Epithelial cell of esophagus (primary cell): ENCODE results near the gene COPS7A.

Experiments used
- DNase-seq: peaks from one replicate; pipeline ENCODE4 v3.0.0; 2010; ENCODE audit warnings: low read depth
- H3K4me3 ChIP-seq: 2 replicates; pipeline ENCODE4 v1.5.1; 2011; ENCODE audit warnings: mild to moderate bottlenecking, low read length, control low read depth
- TF ChIP-seq, protein P1 (sequence below): IDR thresholded peaks from 2 replicates; pipeline ENCODE4 v1.5.1; 2011; ENCODE audit warnings: low read depth, mild to moderate bottlenecking, low read length, control low read depth, inconsistent platforms; ENCODE audit not compliant: insufficient read depth; ENCODE audit errors: missing control alignments

The COPS7A gene

DNA sequence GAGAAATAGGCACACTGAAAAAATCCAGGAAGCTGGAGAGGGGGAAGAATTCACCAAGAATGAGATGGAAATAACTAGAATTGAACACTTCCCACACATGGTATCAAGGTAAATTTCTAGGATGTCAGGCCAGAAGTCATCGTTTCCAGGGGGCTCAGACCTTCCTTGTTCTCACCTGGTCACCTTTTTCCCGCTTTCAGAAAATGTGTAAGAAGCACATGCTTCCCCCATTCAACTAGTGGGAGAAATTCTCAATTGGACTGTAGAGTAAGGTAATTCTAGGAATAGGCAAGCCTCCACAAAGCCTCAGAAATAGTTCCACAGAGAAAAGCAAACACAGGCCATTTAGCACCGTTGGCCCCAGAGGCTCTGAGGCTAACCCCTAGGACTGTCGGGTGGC is 39.5 kb downstream of the COPS7A start:
- TF ChIP-seq, protein P1, sequence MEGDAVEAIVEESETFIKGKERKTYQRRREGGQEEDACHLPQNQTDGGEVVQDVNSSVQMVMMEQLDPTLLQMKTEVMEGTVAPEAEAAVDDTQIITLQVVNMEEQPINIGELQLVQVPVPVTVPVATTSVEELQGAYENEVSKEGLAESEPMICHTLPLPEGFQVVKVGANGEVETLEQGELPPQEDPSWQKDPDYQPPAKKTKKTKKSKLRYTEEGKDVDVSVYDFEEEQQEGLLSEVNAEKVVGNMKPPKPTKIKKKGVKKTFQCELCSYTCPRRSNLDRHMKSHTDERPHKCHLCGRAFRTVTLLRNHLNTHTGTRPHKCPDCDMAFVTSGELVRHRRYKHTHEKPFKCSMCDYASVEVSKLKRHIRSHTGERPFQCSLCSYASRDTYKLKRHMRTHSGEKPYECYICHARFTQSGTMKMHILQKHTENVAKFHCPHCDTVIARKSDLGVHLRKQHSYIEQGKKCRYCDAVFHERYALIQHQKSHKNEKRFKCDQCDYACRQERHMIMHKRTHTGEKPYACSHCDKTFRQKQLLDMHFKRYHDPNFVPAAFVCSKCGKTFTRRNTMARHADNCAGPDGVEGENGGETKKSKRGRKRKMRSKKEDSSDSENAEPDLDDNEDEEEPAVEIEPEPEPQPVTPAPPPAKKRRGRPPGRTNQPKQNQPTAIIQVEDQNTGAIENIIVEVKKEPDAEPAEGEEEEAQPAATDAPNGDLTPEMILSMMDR, result no peak

GRCh38 chr12:6764011-6764828 is 40.4 kb downstream of the COPS7A start:
- DNase-seq, result peak; percentile 93

More for the DNA sequence above, 39.5 kb downstream of the COPS7A start:
- H3K4me3 ChIP-seq, result no peak overlapping the region
- DNase-seq, result no peak

GRCh38 chr12:6765048-6765633 is 41.3 kb downstream of the COPS7A start:
- H3K4me3 ChIP-seq, result peak overlapping the region; percentile 71
- DNase-seq, result no peak
- TF ChIP-seq, protein P1, result no peak

More at GRCh38 chr12:6764011-6764828, 40.4 kb downstream of the COPS7A start:
- TF ChIP-seq, protein P1, result no peak
- peak overlapping the region; percentile 23 for H3K4me3 ChIP-seq

GRCh38 chr12:6765634-6766581 is 42.1 kb downstream of the COPS7A start, which contains the start of gene PTMS:
TSS of gene PTMS (plus strand) at chr12:6766363. CDS start at chr12:6766706, 343 bp downstream.
- H3K4me3 ChIP-seq, result peak within 1 kb of the TSS; percentile 71

DNA sequence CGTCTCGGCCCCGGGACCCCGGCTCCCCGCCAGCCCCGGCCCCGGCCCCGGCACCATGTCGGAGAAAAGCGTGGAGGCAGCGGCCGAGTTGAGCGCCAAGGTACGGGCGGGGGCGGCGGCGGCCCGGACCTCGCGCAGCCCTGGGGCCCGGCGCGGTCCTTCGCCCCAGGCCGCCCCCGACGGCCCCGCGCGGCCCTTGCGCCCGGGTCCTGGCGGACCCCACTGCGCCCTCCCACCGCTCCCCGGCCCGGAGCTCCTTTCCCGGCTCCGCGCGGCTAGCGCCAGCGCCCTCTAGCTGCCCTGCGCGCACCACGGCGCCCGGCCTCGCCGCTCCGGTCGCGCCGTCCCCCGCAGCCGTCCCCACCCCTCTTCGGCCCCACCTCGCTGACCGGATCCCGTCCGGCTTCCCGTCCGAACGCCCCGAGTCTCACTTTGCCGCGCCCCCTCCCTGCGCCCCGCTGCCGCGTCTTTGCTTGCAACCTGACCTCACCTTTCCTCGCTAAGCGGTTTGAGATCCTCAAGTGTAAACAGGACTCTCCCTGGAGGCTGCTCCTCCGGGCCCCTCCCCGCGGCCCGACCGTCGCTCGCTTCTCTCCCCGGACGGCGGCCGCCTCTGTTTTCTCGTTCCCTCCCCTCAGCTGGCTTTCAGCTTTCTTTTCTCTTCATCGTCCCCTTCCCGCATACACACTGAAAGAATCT is 43.0 kb downstream of the COPS7A start:
- DNase-seq, result peak; percentile 70
- TF ChIP-seq, protein P1, result peak; percentile 29
- H3K4me3 ChIP-seq, result peak overlapping the region; percentile 71

More at GRCh38 chr12:6765634-6766581, 42.1 kb downstream of the COPS7A start, which contains the start of gene PTMS:
- TF ChIP-seq, protein P1, result no peak
- DNase-seq, result peak; percentile 88
